GM12875 (cell line): ENCODE measurements around the gene SLC35A4.

Experiments
- H3K4me3 ChIP-seq: one replicate; pipeline ENCODE4 v1.5.1; 2011; ENCODE audit warnings: low read depth, low read length, control low read depth
- CTCF ChIP-seq: IDR thresholded peaks from 2 replicates; pipeline ENCODE4 v1.5.1; 2011; ENCODE audit warnings: low read depth, mild to moderate bottlenecking, control low read depth, inconsistent platforms, low read length, moderate library complexity, borderline replicate concordance; ENCODE audit not compliant: insufficient read depth

The SLC35A4 gene

DNA sequence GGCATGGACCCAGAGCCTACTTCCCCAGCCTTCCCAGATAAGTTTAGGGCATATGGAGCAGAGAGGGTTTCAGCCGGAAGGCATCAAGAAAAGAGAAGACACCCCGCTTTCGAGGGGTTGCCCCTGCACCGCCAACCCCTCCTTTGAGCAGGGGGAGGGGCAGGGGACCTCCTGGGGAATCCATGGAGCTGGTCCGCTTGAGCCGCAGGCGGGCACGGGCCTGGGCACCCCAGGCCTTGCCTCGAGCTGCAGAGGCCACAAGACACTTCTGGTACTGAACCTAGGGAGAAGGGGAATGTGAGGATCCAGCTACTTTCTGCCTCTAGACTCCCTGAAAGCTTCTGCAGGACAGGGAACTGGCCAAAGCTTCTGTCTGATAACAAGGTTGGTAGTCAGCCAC, 6.1 kb upstream of the SLC35A4 start:
- H3K4me3 ChIP-seq, result no peak overlapping the region

GRCh38 chr5:140560227-140560626, 4.4 kb upstream of the SLC35A4 start:
- H3K4me3 ChIP-seq, result no peak overlapping the region
- no peak for TF ChIP-seq CTCF

More for the DNA sequence above, 6.1 kb upstream of the SLC35A4 start:
- no peak for TF ChIP-seq CTCF

GRCh38 chr5:140561753-140562523, 2.7 kb upstream of the SLC35A4 start:
- H3K4me3 ChIP-seq, result no peak overlapping the region
- no peak for TF ChIP-seq CTCF

DNA sequence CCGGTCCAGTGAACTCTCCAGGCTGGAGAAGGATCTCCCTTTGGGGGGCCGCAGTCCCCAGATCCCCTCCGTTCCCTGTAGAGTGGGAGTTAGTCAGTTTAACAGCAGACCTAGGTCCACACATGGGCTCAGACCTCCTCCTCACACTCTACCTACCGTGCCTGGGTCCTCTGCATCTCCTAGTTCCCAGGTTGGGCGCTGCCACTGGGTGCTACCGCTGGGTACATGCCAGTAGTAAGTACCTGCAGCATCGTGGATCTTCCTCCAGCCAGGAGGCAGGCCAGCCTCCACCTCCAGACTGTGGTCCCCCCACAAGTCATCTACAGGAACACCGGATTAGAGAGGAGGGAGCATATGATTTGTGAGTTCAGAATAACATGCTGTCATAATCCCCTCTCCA, 1.0 kb upstream of the SLC35A4 start:
- H3K4me3 ChIP-seq, result peak overlapping the region; percentile 92
- no peak for TF ChIP-seq CTCF

- peak overlapping the region; percentile 92 for H3K4me3 ChIP-seq
- TF ChIP-seq CTCF, result no peak
Measured at GRCh38 chr5:140565024-140565779, 574 bp downstream of the SLC35A4 start.

- peak overlapping the region; percentile 92 for H3K4me3 ChIP-seq
- TF ChIP-seq CTCF, result no peak
Measured at GRCh38 chr5:140565780-140566095, 1.1 kb downstream of the SLC35A4 start.

- no peak for TF ChIP-seq CTCF
- no peak overlapping the region for H3K4me3 ChIP-seq
Measured at GRCh38 chr5:140566665-140567064, 2.0 kb downstream of the SLC35A4 start.
